T-helper 1 cell (primary cell): Measurements from ENCODE around the gene FLNB.
A peak's percentile ranks its signal among the peaks of the same experiment; 100 is the strongest.

ENCODE experiments used
- DNase-seq, 5 donors: peaks; one replicate each; pipeline ENCODE4 v3.0.0-alpha.2; 2012 to 2020

FLNB gene

DNA sequence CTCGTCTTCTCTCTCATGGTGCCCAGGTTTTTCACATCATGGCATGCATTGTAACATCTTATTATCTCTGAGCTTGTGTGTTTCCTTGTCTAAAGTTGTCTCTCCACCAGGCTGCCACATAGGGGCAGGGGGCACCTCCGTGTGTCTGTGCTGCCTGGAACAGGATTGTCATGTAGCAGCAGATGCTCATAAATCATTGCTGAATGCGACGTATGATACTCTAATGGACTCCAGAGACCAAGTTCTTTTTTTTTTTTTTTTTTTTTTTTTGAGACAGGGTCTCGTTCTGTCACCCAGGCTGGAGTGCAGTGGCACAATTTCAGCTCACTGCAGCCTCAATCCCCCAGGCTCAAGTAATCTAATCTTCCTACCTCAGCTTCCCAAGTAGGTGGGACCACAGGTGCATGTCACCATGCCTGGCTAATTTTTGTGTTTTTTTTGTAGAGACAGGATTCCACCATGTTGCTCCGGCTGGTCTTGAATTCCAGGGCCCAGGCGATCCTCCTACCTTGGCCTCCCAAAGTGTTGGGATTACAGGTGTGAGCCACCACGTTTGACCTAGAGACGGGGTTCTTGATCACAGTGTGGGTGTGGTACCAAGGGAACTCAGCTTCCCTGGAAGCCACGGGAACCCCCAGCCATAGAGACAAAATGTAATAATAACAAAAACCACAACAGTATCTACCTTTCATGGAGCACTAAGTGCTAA, 207.2 kb downstream of the FLNB start:
- DNase-seq: no peak

DNA sequence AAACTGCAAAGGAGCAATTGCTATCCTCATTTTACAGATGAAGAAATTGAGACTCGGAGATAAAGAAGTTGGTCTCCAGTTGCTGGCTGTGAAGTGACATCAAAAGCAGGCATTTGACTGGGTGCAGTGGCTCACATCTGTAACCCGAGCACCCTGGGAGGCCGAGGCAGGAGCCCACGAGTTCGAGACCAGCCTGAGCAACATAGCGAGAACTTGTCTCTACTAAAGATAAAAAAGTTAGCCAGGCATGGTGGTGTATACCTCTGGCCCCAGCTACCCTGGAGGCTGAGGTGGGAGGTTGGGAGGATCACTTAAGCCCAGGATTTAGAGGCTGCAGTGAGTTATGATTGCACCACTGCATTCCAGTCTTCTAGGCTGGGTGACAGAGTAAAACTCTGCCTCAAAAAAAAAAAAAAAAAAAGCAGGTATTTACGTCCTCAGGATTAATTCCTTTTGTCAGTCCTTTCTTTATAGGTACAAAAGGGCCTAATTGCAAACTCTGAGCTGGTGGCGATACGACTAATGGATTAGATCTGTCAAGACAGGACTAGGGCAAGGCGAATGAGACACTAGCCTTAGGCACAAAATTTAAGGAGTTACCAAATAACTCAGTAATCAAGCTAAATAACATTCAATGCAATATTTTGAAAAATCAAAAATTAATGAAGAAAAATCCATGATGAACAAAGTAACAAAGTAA, 208.4 kb downstream of the FLNB start:
- no peak for DNase-seq

- peak; percentile 13 to 69 (median 39) for DNase-seq
Measured at GRCh38 chr3:58217209-58217811, 209.1 kb downstream of the FLNB start.

- DNase-seq: no peak
Measured at GRCh38 chr3:58218904-58219303, 210.7 kb downstream of the FLNB start.
